K562 (cell line): ENCODE results near the gene CCL4. TPM values are rescaled to one million over a fixed set of nuclear protein-coding genes. Genes with fewer than 3 reads are reported as not detected.
A peak's percentile ranks its signal among the peaks of the same experiment; 100 is the strongest.

ENCODE experiments used
- ATAC-seq: fragments of 200-7000 bp; cut with Tn5 transposase; 3 replicates; pipeline ENCODE4 v1.9.1; 2020; ENCODE audit warnings: moderate library complexity
- BruUV-seq: library from RNA; stranded (reverse); fragments of 400-500 nt; replicated peaks from 2 replicates; lab custom pipeline; 2021; lab: Mats Ljungman, UMichigan
- CTCF ChIA-PET: fragments of 300-600 bp; formaldehyde crosslinking; extraction: SDS; loops from one replicate; lab custom pipeline; 2021; ENCODE audit warnings: low intra/inter-chr PET ratio; lab: Yijun Ruan, JAX
- POLR2A ChIA-PET: fragments of 300-600, 350-650 bp; sonication (Branson Sonifier 250); formaldehyde crosslinking; extraction: SDS; loops from one replicate; lab custom pipeline; 2021; ENCODE audit warnings: antibody characterized with exemption, inconsistent platforms; lab: Yijun Ruan, JAX
- DNase-seq, 4 experiments: peaks; one replicate each; pipeline versions ENCODE4 v3.0.0 to v3.0.0-alpha.2; 2011 to 2018; ENCODE audit warnings: low spot score in 3 of 4, mixed read lengths in 3 of 4; ENCODE audit errors: extremely low read depth in 1 of 4
- FAIRE-seq: peaks from 2 replicates; lab custom pipeline; 2011; peaks lifted over from hg19 to GRCh38; lab: Jason Lieb, UNC
- H2AFZ ChIP-seq: 2 replicates; pipeline ENCODE4 v1.6.0; 2011; ENCODE audit warnings: low read depth, low read length, control low read depth, inconsistent platforms
- H3K27ac ChIP-seq: fragments of 200-600 bp; 3 replicates; pipeline ENCODE4 v1.8.0; 2011; ENCODE audit warnings: low read depth, mild to moderate bottlenecking, control low read depth, inconsistent platforms, low read length, moderate library complexity, mixed read lengths; ENCODE audit errors: extremely low read depth
- H3K27me3 ChIP-seq, 2 experiments: fragments of 300-600 bp in 1 of 2; 2 replicates in 1 of 2; 3 replicates in 1 of 2; pipeline versions ENCODE4 v1.6.0 to v1.8.0; 2011; ENCODE audit warnings: inconsistent platforms in 2 of 2, low read length in 2 of 2, mild to moderate bottlenecking in 1 of 2, mixed read lengths in 1 of 2, moderate library complexity in 1 of 2; ENCODE audit not compliant: control insufficient read depth in 2 of 2, insufficient read depth in 2 of 2
- H3K36me3 ChIP-seq: fragments of 300-600 bp; 3 replicates; pipeline ENCODE4 v1.8.0; 2011; ENCODE audit warnings: mild to moderate bottlenecking, low read length, inconsistent platforms; ENCODE audit not compliant: control insufficient read depth, insufficient read depth
- H3K4me1 ChIP-seq, 2 experiments: fragments of 200-600 bp in 1 of 2; replicated peaks in 1 of 2; 2 replicates in 1 of 2; 3 replicates in 1 of 2; pipeline versions ENCODE4 v1.5.1 to v1.8.0; 2011; ENCODE audit warnings: inconsistent platforms in 2 of 2, low read length in 2 of 2, mild to moderate bottlenecking in 1 of 2, mixed read lengths in 1 of 2, moderate library complexity in 1 of 2; ENCODE audit not compliant: control insufficient read depth in 2 of 2, insufficient read depth in 2 of 2
- H3K4me2 ChIP-seq: 2 replicates; pipeline ENCODE4 v1.6.1; 2011; ENCODE audit warnings: low read length, control low read depth, inconsistent platforms, mixed read lengths; ENCODE audit not compliant: insufficient read depth
- H3K4me3 ChIP-seq: fragments of 200-600 bp; sonication (generic), shearing (Covaris generic); 2 replicates; pipeline ENCODE4 v1.5.1; 2016; ENCODE audit warnings: control low read depth, inconsistent platforms
- H3K79me2 ChIP-seq: fragments of 200-600 bp; 3 replicates; pipeline ENCODE4 v1.8.0; 2011; ENCODE audit warnings: low read length, inconsistent platforms; ENCODE audit not compliant: control insufficient read depth, insufficient read depth
- H3K9ac ChIP-seq, 2 experiments: 2 replicates each; pipeline versions ENCODE4 v1.6.0 to v1.6.1; 2011; ENCODE audit warnings: low read depth in 2 of 2, low read length in 2 of 2, control low read depth in 1 of 2, inconsistent platforms in 1 of 2, mild to moderate bottlenecking in 1 of 2, mixed read lengths in 1 of 2; ENCODE audit not compliant: insufficient read depth in 1 of 2
- H3K9me1 ChIP-seq: one replicate; pipeline ENCODE4 v1.6.0; 2011; ENCODE audit warnings: inconsistent platforms, mild to moderate bottlenecking, low read length, moderate library complexity; ENCODE audit not compliant: control insufficient read depth, insufficient read depth
- H3K9me3 ChIP-seq: replicated peaks from 2 replicates; pipeline ENCODE4 v1.5.1; 2011; ENCODE audit warnings: low read depth, low read length, inconsistent platforms; ENCODE audit not compliant: control insufficient read depth, insufficient read depth
- H4K20me1 ChIP-seq: replicated peaks from 2 replicates; pipeline ENCODE4 v1.6.1; 2011; ENCODE audit warnings: low read length, inconsistent platforms, mixed read lengths; ENCODE audit not compliant: control insufficient read depth, insufficient read depth
- GATAD2A ChIP-seq: fragments of 450-650 bp; IDR thresholded peaks from 2 replicates; pipeline ENCODE4 v1.6.1; 2017
- ZNF143 ChIP-seq: sonication (generic); formaldehyde crosslinking; IDR thresholded peaks from 2 replicates; pipeline ENCODE4 v1.9.0; 2022; ENCODE audit warnings: mild to moderate bottlenecking, missing genetic modification reagents
- ZNF41 ChIP-seq: fragments of 250-450 bp; sonication (Bioruptor Pico); conservative IDR thresholded peaks from 2 replicates; pipeline ENCODE4 v1.4.0; 2020; ENCODE audit warnings: mild to moderate bottlenecking
- WGBS: fragments of 100-300 bp; shearing (Covaris generic); methylation state at CpG from one replicate; pipeline ENCODE4 v1.1.6; 2016; ENCODE audit warnings: low coverage, mixed read lengths; ENCODE audit not compliant: insufficient coverage; ENCODE audit errors: missing lambda C conversion rate; 5-methylcytosine and 5-hydroxymethylcytosine counted together
- in situ Hi-C: fragments of 300-500 bp; cut with MboI; formaldehyde crosslinking; loops from 4 replicates; pipeline ENCODE4 v1.15.0; 2018; ENCODE audit warnings: inconsistent platforms, mixed read lengths
- intact Hi-C: fragments of 100-400 bp; cut with micrococcal nuclease; formaldehyde crosslinking; loops from 2 replicates; pipeline ENCODE4 v1.14.2; 2022
- polyA plus RNA-seq, 8 experiments: library from polyadenylated mRNA; depleted of rRNA in 4 of 8; stranded (reverse) in 5 of 8; unstranded in 3 of 8; fragments of >200 nt; fragmentation: Nextera tagmentation in 2 of 8; fragmentation: Illumina TruSeq in 1 of 8; extraction: Ambion mirVana in 2 of 8; extraction: Trizol in 1 of 8; gene quantifications; 2 replicates each; pipeline versions ENCODE4 v1.2.1 to v1.2.3, GENCODE V29; 2011 to 2014; ENCODE audit warnings: inconsistent platforms in 1 of 8, missing spikeins in 1 of 8
- total RNA-seq, 7 experiments: library from RNA; depleted of rRNA in 6 of 7; stranded (reverse); fragments of >200 nt in 6 of 7; fragmentation: Illumina TruSeq in 2 of 7; extraction: Trizol in 2 of 7; gene quantifications; 2 replicates each; pipeline versions ENCODE4 v1.2.1 to v1.2.3, GENCODE V29; 2011 to 2021; ENCODE audit warnings: low replicate concordance in 1 of 7
- TF ChIP-seq, protein P1 (sequence below), 2 experiments: IDR thresholded peaks in 1 of 2; conservative IDR thresholded peaks in 1 of 2; 2 replicates each; pipeline ENCODE4 v1.6.1; 2016; ENCODE audit warnings: low read depth in 2 of 2, mild to moderate bottlenecking in 1 of 2, missing compliant biosample characterization in 1 of 2, missing genetic modification characterization in 1 of 2, moderate library complexity in 1 of 2

CCL4 gene
- total and polyA plus RNA-seq, 9 of the 15 experiments (the other 6 are each of a cell fraction or from before 2014, with no cell fraction given): 0.91 TPM; not detected in 8

- intact Hi-C loops (loop anchor here (10.0 kb wide), 1 partner anchor 289 kb away; no protein-coding TSS in a partner anchor), in situ Hi-C loops (no loop called here)
These were observed 40.4 kb downstream of the CCL4 start for GRCh38 chr17:36144014-36144413.

More at GRCh38 chr17:36144014-36144413, 40.4 kb downstream of the CCL4 start:
- Histone ChIP-seq H3K4me2 (no peak overlapping the region), H3K79me2 (no peaks in the 10 kb centered on the region), H3K4me3 (no peak overlapping the region), H3K27ac (no peak overlapping the region), H4K20me1 (no peaks in the 10 kb centered on the region), H2AFZ (no peak overlapping the region), H3K9me3 (no peaks in the 10 kb centered on the region), H3K27me3 (peaks cover 0 to 8% of the 10 kb centered on the region in 2 experiments; a peak in 2 of 5 replicates), H3K9me1 (no peaks in the 10 kb centered on the region), H3K4me1 (no peaks in the 10 kb centered on the region), H3K36me3 (no peaks in the 10 kb centered on the region), H3K9ac (no peak overlapping the region)
- DNase-seq: no peak
- CTCF ChIA-PET: no interaction called here
- BruUV-seq: no TSS peak
- no peak for ATAC-seq
- POLR2A ChIA-PET: no interaction called here
- WGBS: 12% methylated on average over 2 of the region's 2 CpGs
- TF ChIP-seq, protein P1, sequence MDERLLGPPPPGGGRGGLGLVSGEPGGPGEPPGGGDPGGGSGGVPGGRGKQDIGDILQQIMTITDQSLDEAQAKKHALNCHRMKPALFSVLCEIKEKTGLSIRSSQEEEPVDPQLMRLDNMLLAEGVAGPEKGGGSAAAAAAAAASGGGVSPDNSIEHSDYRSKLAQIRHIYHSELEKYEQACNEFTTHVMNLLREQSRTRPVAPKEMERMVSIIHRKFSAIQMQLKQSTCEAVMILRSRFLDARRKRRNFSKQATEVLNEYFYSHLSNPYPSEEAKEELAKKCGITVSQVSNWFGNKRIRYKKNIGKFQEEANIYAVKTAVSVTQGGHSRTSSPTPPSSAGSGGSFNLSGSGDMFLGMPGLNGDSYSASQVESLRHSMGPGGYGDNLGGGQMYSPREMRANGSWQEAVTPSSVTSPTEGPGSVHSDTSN (CRISPR knock-in tag; IDR thresholded peaks at IDR 0.05; ENCODE audit: low read depth): no peak
- TF ChIP-seq, protein P1 (tag; conservative IDR thresholded peaks at IDR 0.05; ENCODE audit: low read depth): peak; percentile 74
- TF ChIP-seq ZNF41 (CRISPR knock-in tag) (peak; percentile 75; the same call in 1 of the 2 replicates), GATAD2A (no peak), ZNF143 (CRISPR knock-in tag) (no peak)
- FAIRE-seq: no peak
